Transverse colon (tissue), 4 donors: ENCODE measurements around the gene TMEM214.
A peak's percentile ranks its signal among the peaks of the same experiment; 100 is the strongest.

ENCODE experiments used
- CTCF ChIP-seq, 5 experiments: fragments of 200-600 bp in 3 of 5; fragments of 450-650 bp in 2 of 5; sonication (generic) in 3 of 5; IDR thresholded peaks; 1 replicate in 2 of 5; 2 replicates in 3 of 5; pipeline ENCODE4 v1.5.1; 2016 to 2017; ENCODE audit warnings: antibody characterized with exemption in 5 of 5, inconsistent platforms in 3 of 5, mild to moderate bottlenecking in 2 of 5, moderate library complexity in 1 of 5
- POLR2A ChIP-seq: fragments of 450-650 bp; IDR thresholded peaks from one replicate; pipeline ENCODE4 v1.6.1; 2016; ENCODE audit warnings: antibody characterized with exemption, mild to moderate bottlenecking, moderate library complexity
- POLR2AphosphoS5 ChIP-seq, 3 donors: sonication (generic); formaldehyde crosslinking; IDR thresholded peaks; one replicate each; pipeline ENCODE4 v1.6.1; 2016; ENCODE audit warnings: antibody characterized with exemption in 3 of 3

GRCh38 chr2:27042159-27042661 is 9.4 kb downstream of the TMEM214 start:
- TF ChIP-seq POLR2A = no peak
- no peak for TF ChIP-seq CTCF (IDR thresholded peaks at IDR 0.05)
- TF ChIP-seq POLR2AphosphoS5 (IDR thresholded peaks at IDR 0.05) = peak in 1 of 3 donors; percentile 7
